Measurements from ENCODE around the gene ASTN1.

The ASTN1 gene

GRCh38 chr1:176884286-176884685 lies 280.2 kb downstream of the ASTN1 start:
- no peak overlapping the region for H3K4me3 ChIP-seq (IDR thresholded peaks at IDR 0.05; ENCODE audit: insufficient read depth, low read depth, low read length)
- no peak overlapping the region for H3K27ac ChIP-seq
- H3K27me3 ChIP-seq (ENCODE audit: insufficient read depth, low read depth): no peaks in the 10 kb centered on the region
- no peaks in the 10 kb centered on the region for H4K20me1 ChIP-seq (ENCODE audit: insufficient read depth)
- no peak for TF ChIP-seq CTCF (conservative IDR thresholded peaks at IDR 0.05; ENCODE audit: low read depth, low read length)
- no peak overlapping the region for H3K4me2 ChIP-seq
- peaks cover 26% of the 10 kb centered on the region for H3K4me1 ChIP-seq (ENCODE audit: low read depth, poor library complexity, severe bottlenecking)
- H3K79me2 ChIP-seq (ENCODE audit: insufficient read depth, low read depth): no peaks in the 10 kb centered on the region
- no peak overlapping the region for H2AFZ ChIP-seq (ENCODE audit: low read depth)
- no peaks in the 10 kb centered on the region for H3K36me3 ChIP-seq (ENCODE audit: insufficient read depth)
- H3K9ac ChIP-seq: no peak overlapping the region

- Histone ChIP-seq H3K4me2 (peak overlapping the region; percentile 32; the same call in 1 of the 2 replicates), H2AFZ (ENCODE audit: low read depth) (peak overlapping the region; percentile 57), H3K4me1 (ENCODE audit: low read depth, poor library complexity, severe bottlenecking) (peaks cover 26% of the 10 kb centered on the region), H3K79me2 (ENCODE audit: insufficient read depth, low read depth) (no peaks in the 10 kb centered on the region), H3K9ac (no peak overlapping the region), H3K27me3 (ENCODE audit: insufficient read depth, low read depth) (no peaks in the 10 kb centered on the region), H4K20me1 (ENCODE audit: insufficient read depth) (no peaks in the 10 kb centered on the region), H3K27ac (peak overlapping the region; percentile 42; the same call in 1 of the 2 replicates), H3K36me3 (ENCODE audit: insufficient read depth) (no peaks in the 10 kb centered on the region), H3K4me3 (IDR thresholded peaks at IDR 0.05; ENCODE audit: insufficient read depth, low read depth, low read length) (no peak overlapping the region)
- TF ChIP-seq CTCF (conservative IDR thresholded peaks at IDR 0.05; ENCODE audit: low read depth, low read length): peak; percentile 100
These were observed 283.4 kb downstream of the ASTN1 start for GRCh38 chr1:176880955-176881595.

- Histone ChIP-seq H4K20me1 (ENCODE audit: insufficient read depth) (no peaks in the 10 kb centered on the region), H3K4me1 (ENCODE audit: low read depth, poor library complexity, severe bottlenecking) (peaks cover 26% of the 10 kb centered on the region), H3K27ac (peak overlapping the region; percentile 42), H3K9ac (no peak overlapping the region), H3K27me3 (ENCODE audit: insufficient read depth, low read depth) (no peaks in the 10 kb centered on the region), H3K79me2 (ENCODE audit: insufficient read depth, low read depth) (no peaks in the 10 kb centered on the region), H3K4me3 (IDR thresholded peaks at IDR 0.05; ENCODE audit: insufficient read depth, low read depth, low read length) (no peak overlapping the region), H2AFZ (ENCODE audit: low read depth) (peak overlapping the region; percentile 57; the same call in 1 of the 2 replicates), H3K36me3 (ENCODE audit: insufficient read depth) (no peaks in the 10 kb centered on the region), H3K4me2 (peak overlapping the region; percentile 32; the same call in 1 of the 2 replicates)
- no peak for TF ChIP-seq CTCF (conservative IDR thresholded peaks at IDR 0.05; ENCODE audit: low read depth, low read length)
These were observed 284.5 kb downstream of the ASTN1 start for GRCh38 chr1:176879784-176880620.

GRCh38 chr1:176878750-176879536 lies 285.6 kb downstream of the ASTN1 start:
- TF ChIP-seq CTCF (conservative IDR thresholded peaks at IDR 0.05; ENCODE audit: low read depth, low read length): no peak
- no peak overlapping the region for H3K4me2 ChIP-seq
- H3K36me3 ChIP-seq (ENCODE audit: insufficient read depth): no peaks in the 10 kb centered on the region
- no peak overlapping the region for H3K4me3 ChIP-seq (IDR thresholded peaks at IDR 0.05; ENCODE audit: insufficient read depth, low read depth, low read length)
- no peaks in the 10 kb centered on the region for H3K79me2 ChIP-seq (ENCODE audit: insufficient read depth, low read depth)
- no peak overlapping the region for H3K27ac ChIP-seq
- no peak overlapping the region for H2AFZ ChIP-seq (ENCODE audit: low read depth)
- H3K9ac ChIP-seq: no peak overlapping the region
- H3K27me3 ChIP-seq (ENCODE audit: insufficient read depth, low read depth): no peaks in the 10 kb centered on the region
- no peaks in the 10 kb centered on the region for H4K20me1 ChIP-seq (ENCODE audit: insufficient read depth)
- peaks cover 26% of the 10 kb centered on the region for H3K4me1 ChIP-seq (ENCODE audit: low read depth, poor library complexity, severe bottlenecking)
